ENCODE results near the gene GSTO2.

Gene GSTO2

DNA sequence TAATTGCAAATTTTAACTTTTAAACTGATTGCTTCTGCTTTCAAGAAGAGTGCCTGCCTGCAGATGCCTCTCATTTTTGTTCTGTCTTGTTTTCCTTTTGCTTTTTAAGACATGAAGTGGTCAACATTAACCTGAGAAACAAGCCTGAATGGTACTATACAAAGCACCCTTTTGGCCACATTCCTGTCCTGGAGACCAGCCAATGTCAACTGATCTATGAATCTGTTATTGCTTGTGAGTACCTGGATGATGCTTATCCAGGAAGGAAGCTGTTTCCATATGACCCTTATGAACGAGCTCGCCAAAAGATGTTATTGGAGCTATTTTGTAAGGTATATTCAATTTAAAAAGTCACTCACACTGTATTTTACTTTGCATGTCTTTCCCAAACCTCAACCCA lies 8.8 kb downstream of the GSTO2 start:
- TF ChIP-seq, protein P1, sequence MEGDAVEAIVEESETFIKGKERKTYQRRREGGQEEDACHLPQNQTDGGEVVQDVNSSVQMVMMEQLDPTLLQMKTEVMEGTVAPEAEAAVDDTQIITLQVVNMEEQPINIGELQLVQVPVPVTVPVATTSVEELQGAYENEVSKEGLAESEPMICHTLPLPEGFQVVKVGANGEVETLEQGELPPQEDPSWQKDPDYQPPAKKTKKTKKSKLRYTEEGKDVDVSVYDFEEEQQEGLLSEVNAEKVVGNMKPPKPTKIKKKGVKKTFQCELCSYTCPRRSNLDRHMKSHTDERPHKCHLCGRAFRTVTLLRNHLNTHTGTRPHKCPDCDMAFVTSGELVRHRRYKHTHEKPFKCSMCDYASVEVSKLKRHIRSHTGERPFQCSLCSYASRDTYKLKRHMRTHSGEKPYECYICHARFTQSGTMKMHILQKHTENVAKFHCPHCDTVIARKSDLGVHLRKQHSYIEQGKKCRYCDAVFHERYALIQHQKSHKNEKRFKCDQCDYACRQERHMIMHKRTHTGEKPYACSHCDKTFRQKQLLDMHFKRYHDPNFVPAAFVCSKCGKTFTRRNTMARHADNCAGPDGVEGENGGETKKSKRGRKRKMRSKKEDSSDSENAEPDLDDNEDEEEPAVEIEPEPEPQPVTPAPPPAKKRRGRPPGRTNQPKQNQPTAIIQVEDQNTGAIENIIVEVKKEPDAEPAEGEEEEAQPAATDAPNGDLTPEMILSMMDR (IDR thresholded peaks at IDR 0.05; ENCODE audit: low read depth, low read length, missing control alignments) = no peak
- no peak for DNase-seq (ENCODE audit: low read depth)
- in situ Hi-C loops (cut with HindIII; ENCODE audit: low sequenced_read_pairs) = no loop called here
- no peak overlapping the region for H3K4me3 ChIP-seq (ENCODE audit: low read depth, low read length)

DNA sequence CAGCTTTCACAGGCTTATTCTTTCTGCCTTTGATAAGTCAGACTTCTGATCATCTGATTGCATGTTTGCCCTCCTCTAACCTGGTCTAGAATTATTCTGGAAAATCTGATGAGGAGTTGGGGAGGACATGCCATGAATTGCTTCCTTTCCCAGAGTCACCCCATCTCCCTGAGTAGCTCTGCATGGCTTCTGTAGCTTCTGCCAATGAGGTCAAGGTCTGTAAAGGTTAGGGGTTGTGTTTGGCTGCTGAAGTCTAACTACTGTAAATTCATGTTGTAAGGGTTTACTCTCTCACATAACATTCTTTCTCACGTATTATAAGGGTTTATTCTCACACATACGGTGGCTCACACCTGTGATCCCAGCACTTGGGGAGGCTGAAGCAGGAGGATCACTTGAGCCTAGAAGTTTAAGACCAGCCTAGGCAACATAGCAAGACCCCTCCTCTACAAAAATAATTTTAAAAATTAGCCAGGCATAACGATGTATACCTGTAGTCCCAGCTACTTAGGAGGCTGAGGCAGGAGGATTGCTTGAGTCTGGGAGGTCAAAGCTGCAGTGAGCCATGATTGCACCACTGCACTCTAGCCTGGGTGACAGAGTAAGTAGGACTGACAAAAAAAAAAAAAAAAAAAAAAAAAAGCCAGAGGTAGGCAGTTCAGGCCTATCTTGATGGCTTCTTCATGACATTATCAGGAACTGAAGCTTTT lies 10.7 kb downstream of the GSTO2 start:
- in situ Hi-C loops (cut with HindIII; ENCODE audit: low sequenced_read_pairs) = no loop called here
- H3K4me3 ChIP-seq (ENCODE audit: low read depth, low read length) = no peak overlapping the region
- TF ChIP-seq, protein P1 (IDR thresholded peaks at IDR 0.05; ENCODE audit: low read depth, low read length, missing control alignments) = no peak
- DNase-seq (ENCODE audit: low read depth) = no peak

DNA sequence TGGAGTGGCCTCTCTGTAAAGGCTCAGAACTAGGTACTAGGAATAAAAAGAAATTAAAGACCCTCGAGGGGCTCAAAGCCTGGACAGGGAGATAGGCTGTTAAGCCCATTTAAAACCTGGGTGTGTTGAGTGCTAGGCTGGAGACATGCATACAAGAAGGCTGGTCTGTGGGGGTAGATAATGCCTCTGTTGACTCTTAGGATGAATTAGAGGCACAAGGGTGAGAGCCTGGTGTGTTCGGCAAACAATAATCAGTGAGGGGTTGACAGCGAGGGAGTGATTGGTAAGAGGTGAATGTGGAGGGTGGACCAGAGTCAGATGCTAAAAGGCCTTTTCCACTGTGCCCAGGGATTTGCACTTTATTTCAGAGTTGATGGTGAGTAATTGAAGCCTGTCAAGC lies 12.7 kb downstream of the GSTO2 start:
- in situ Hi-C loops (cut with HindIII; ENCODE audit: low sequenced_read_pairs) = no loop called here
- no peak for DNase-seq (ENCODE audit: low read depth)
- no peak overlapping the region for H3K4me3 ChIP-seq (ENCODE audit: low read depth, low read length)
- TF ChIP-seq, protein P1 (IDR thresholded peaks at IDR 0.05; ENCODE audit: low read depth, low read length, missing control alignments) = no peak

DNA sequence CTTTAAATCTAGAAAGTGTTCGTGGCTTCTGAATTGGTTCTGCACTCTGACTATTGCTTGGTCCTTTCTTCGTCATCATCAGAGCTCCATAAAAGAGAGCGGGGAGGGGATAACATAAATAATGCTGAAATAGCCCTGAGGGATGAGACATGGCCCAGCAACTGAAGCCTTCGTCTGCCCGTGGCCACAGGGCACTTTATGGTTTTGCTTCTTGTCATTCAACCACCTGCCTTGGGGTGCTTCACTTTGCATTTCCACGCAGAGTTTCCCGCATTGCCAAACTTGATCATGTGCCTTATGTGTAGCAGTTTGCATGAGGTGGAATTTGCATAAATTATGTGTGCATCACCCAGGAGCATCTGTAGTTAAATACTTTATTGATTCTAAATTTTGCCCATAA lies 15.9 kb downstream of the GSTO2 start:
- no peak for DNase-seq (ENCODE audit: low read depth)
- no peak overlapping the region for H3K4me3 ChIP-seq (ENCODE audit: low read depth, low read length)
- TF ChIP-seq, protein P1 (IDR thresholded peaks at IDR 0.05; ENCODE audit: low read depth, low read length, missing control alignments) = no peak
- in situ Hi-C loops (cut with HindIII; ENCODE audit: low sequenced_read_pairs) = no loop called here

DNA sequence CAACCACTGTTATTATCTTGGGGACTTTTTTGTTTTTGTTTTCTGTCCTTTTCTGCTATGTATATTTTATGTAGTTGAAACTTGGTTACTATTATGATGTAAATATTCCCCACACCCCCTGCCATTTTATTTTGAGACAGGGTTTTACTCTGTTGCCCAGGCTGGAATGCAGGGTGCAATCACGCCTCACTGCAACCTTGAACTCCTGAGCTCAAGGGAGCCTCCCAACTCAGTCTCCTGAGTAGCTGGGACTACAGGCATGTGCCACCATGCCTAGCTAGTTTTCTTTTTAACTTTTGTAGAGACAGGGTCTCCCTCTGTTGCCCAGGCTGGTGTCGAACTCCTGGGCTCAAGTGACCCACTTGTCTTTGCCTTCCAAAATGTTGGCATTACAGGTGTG lies 18.0 kb downstream of the GSTO2 start:
- no peak for DNase-seq (ENCODE audit: low read depth)
- in situ Hi-C loops (cut with HindIII; ENCODE audit: low sequenced_read_pairs) = no loop called here
- TF ChIP-seq, protein P1 (IDR thresholded peaks at IDR 0.05; ENCODE audit: low read depth, low read length, missing control alignments) = no peak
- H3K4me3 ChIP-seq (ENCODE audit: low read depth, low read length) = no peak overlapping the region

DNA sequence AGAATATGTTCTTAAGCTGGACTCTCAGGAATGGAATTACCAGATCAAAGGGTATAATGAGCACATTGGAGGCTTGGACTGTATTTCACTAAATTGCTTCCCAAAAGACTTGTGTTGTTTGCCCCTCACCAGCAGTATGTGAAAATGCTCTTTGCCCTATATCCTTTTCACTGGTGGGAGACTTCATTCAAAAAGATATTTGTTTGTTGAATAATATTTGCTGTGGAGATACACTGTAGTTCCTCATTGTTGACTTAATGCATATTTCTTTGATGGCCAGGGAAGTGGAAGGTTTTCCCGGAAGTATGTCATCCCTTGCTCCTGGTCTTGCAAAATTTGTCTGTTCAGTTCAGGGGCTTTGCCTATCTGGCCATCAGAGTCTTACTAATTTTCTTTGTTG lies 19.4 kb downstream of the GSTO2 start:
- DNase-seq (ENCODE audit: low read depth) = no peak

More for the DNA sequence above, 19.4 kb downstream of the GSTO2 start:
- TF ChIP-seq, protein P1 (IDR thresholded peaks at IDR 0.05; ENCODE audit: low read depth, low read length, missing control alignments) = no peak
- in situ Hi-C loops (cut with HindIII; ENCODE audit: low sequenced_read_pairs) = no loop called here
- no peak overlapping the region for H3K4me3 ChIP-seq (ENCODE audit: low read depth, low read length)
